Panc1 (cell line): ENCODE data around the gene KCNK15. TPM values are rescaled to one million over a fixed set of nuclear protein-coding genes. Genes with fewer than 3 reads are reported as not detected.

Experiments used
- ATAC-seq: fragments of 200-7000 bp; cut with Tn5 transposase; 2 replicates; pipeline ENCODE4 v1.9.1; 2020; ENCODE audit warnings: mild to moderate bottlenecking, moderate library complexity
- BruUV-seq: library from RNA; stranded (reverse); fragments of 400-500 nt; replicated peaks from 2 replicates; lab custom pipeline; 2021; lab: Mats Ljungman, UMichigan
- CTCF ChIA-PET: fragments of 300-600 bp; sonication (Branson Sonifier 250); formaldehyde crosslinking; loops from one replicate; lab custom pipeline; 2022; ENCODE audit warnings: antibody characterized with exemption; lab: Charles Lee
- POLR2A ChIA-PET: fragments of 300-600 bp; sonication (Branson Sonifier 250); formaldehyde crosslinking; loops from one replicate; lab custom pipeline; 2022; ENCODE audit warnings: antibody characterized with exemption; lab: Charles Lee
- DNase-seq: peaks from one replicate; pipeline ENCODE4 v3.0.0-alpha.2; 2010; ENCODE audit warnings: low read depth, low spot score
- H3K27ac ChIP-seq: 2 replicates; pipeline ENCODE4 v1.5.1; 2011; ENCODE audit warnings: mild to moderate bottlenecking, low read length, inconsistent platforms
- H3K27me3 ChIP-seq: fragments of 200-500 bp; sonication (Bioruptor generic); 2 replicates; pipeline ENCODE4 v1.6.0; 2014; ENCODE audit warnings: low read length, inconsistent platforms; ENCODE audit not compliant: control insufficient read depth, insufficient read depth
- H3K36me3 ChIP-seq: fragments of 200-500 bp; sonication (Bioruptor generic); 2 replicates; pipeline ENCODE4 v1.5.1; 2014; ENCODE audit warnings: inconsistent platforms, mild to moderate bottlenecking, low read length, moderate library complexity; ENCODE audit not compliant: control insufficient read depth, insufficient read depth
- H3K4me1 ChIP-seq: 2 replicates; pipeline ENCODE4 v1.5.1; 2011; ENCODE audit warnings: inconsistent platforms, mild to moderate bottlenecking, low read length, moderate library complexity; ENCODE audit not compliant: control insufficient read depth, insufficient read depth
- H3K4me3 ChIP-seq, 2 experiments: 2 replicates each; pipeline ENCODE4 v1.5.1; 2011 to 2012; ENCODE audit warnings: low read depth in 2 of 2, low read length in 2 of 2, mild to moderate bottlenecking in 2 of 2, inconsistent platforms in 1 of 2, moderate library complexity in 1 of 2
- H3K9me3 ChIP-seq: fragments of 200-500 bp; sonication (Bioruptor generic); 2 replicates; pipeline ENCODE4 v1.5.1; 2014; ENCODE audit warnings: low read depth, mild to moderate bottlenecking, inconsistent platforms, low read length, moderate library complexity; ENCODE audit not compliant: control insufficient read depth, insufficient read depth
- CTCF ChIP-seq: fragments of 450-650 bp; IDR thresholded peaks from 2 replicates; pipeline ENCODE4 v1.5.1; 2017; ENCODE audit warnings: mild to moderate bottlenecking
- POLR2AphosphoS5 ChIP-seq: IDR thresholded peaks from 2 replicates; pipeline ENCODE4 v1.6.1; 2012; ENCODE audit warnings: mild to moderate bottlenecking, low read depth, low read length, moderate library complexity
- REST ChIP-seq, 2 experiments: IDR thresholded peaks; 2 replicates each; pipeline ENCODE4 v1.6.1; 2011 to 2012; ENCODE audit warnings: low read depth in 2 of 2, control low read depth in 1 of 2, low read length in 1 of 2, mild to moderate bottlenecking in 1 of 2, moderate library complexity in 1 of 2; ENCODE audit not compliant: insufficient read depth in 1 of 2
- SIN3A ChIP-seq: IDR thresholded peaks from 2 replicates; pipeline ENCODE4 v1.6.1; 2012; ENCODE audit warnings: low read depth, mild to moderate bottlenecking, low read length, moderate library complexity, borderline replicate concordance; ENCODE audit not compliant: insufficient read depth
- TCF7L2 ChIP-seq: IDR thresholded peaks from 2 replicates; pipeline ENCODE4 v1.6.1; 2011; ENCODE audit warnings: mild to moderate bottlenecking, low read depth, low read length, inconsistent platforms
- in situ Hi-C: cut with HindIII; loops from 2 replicates; pipeline ENCODE4 v1.10.0; 2016; ENCODE audit warnings: low sequenced_read_pairs, low pct_unique_long_range_greater_than_20kb
- intact Hi-C: fragments of 100-400 bp; cut with micrococcal nuclease; formaldehyde crosslinking; loops from one replicate; pipeline ENCODE4 v1.10.0; 2022; ENCODE audit not compliant: unreplicated experiment
- total RNA-seq: library from RNA; stranded (reverse); gene quantifications from one replicate; pipeline ENCODE4 v1.2.1, GENCODE V29; 2021; ENCODE audit not compliant: unreplicated experiment

Gene KCNK15
- total RNA-seq, 1 experiment from 2014 or later: 7.4 TPM

GRCh38 chr20:44724423-44725091, 21.1 kb upstream of the KCNK15 start:
- no peak for DNase-seq
- ChIA-PET POLR2A (interaction anchor here (0.6 to 1.3 kb wide), 2 partner anchors 21 to 108 kb away, joined by 3 to 4 read pairs; no protein-coding TSS in a partner anchor), CTCF (no interaction called here)
- peak overlapping the region; percentile 62 for H3K27ac ChIP-seq
- H3K4me3 ChIP-seq: no peak overlapping the region
- peaks cover 54% of the 10 kb centered on the region for H3K4me1 ChIP-seq
- no peaks in the 10 kb centered on the region for H3K9me3 ChIP-seq
- H3K36me3 ChIP-seq: no peaks in the 10 kb centered on the region
- no peak for ATAC-seq
- in situ Hi-C loops (no loop called here), intact Hi-C loops (no loop called here)
- TF ChIP-seq CTCF (no peak), TCF7L2 (no peak), SIN3A (no peak), POLR2AphosphoS5 (no peak), REST (IDR thresholded peaks at IDR 0.05; ENCODE audit: insufficient read depth in 1 of 2, low read depth in 2 of 2, low read length in 1 of 2) (no peak)
- BruUV-seq: no TSS peak
- H3K27me3 ChIP-seq: no peaks in the 10 kb centered on the region

- in situ Hi-C loops (no loop called here), intact Hi-C loops (no loop called here)
- ATAC-seq: no peak
- no peaks in the 10 kb centered on the region for H3K27me3 ChIP-seq
- POLR2A ChIA-PET: no interaction called here
- no peak overlapping the region for H3K4me3 ChIP-seq
- H3K9me3 ChIP-seq: no peaks in the 10 kb centered on the region
- DNase-seq: no peak
- no peaks in the 10 kb centered on the region for H3K36me3 ChIP-seq
- CTCF ChIA-PET: no interaction called here
- peaks cover 55% of the 10 kb centered on the region for H3K4me1 ChIP-seq
- TF ChIP-seq TCF7L2 (no peak), CTCF (no peak), REST (IDR thresholded peaks at IDR 0.05; ENCODE audit: insufficient read depth in 1 of 2, low read depth in 2 of 2, low read length in 1 of 2) (no peak), SIN3A (no peak), POLR2AphosphoS5 (no peak)
- H3K27ac ChIP-seq: peak overlapping the region; percentile 99
- BruUV-seq: no TSS peak
These were observed 19.8 kb upstream of the KCNK15 start for GRCh38 chr20:44725837-44726236.
